C4-2B (cell line): ENCODE data around the gene HOXD3.

Experiments used
- H3K27ac ChIP-seq: fragments of 450-650 bp; 2 replicates; pipeline ENCODE4 v1.5.1; 2017
- CTCF ChIP-seq: fragments of 450-650 bp; conservative IDR thresholded peaks from 2 replicates; pipeline ENCODE4 v1.5.1; 2017; ENCODE audit warnings: mild to moderate bottlenecking
- ZFX ChIP-seq: fragments of 450-650 bp; IDR thresholded peaks from 2 replicates; pipeline ENCODE4 v1.6.1; 2017

Gene HOXD3

GRCh38 chr2:176149939-176150583 lies 7.0 kb upstream of the HOXD3 start:
- TF ChIP-seq ZFX (no peak), CTCF (no peak)
- no peak overlapping the region for H3K27ac ChIP-seq

- TF ChIP-seq ZFX, result no peak
- no peak for TF ChIP-seq CTCF
- no peak overlapping the region for H3K27ac ChIP-seq
Measured at GRCh38 chr2:176150584-176151441, 6.3 kb upstream of the HOXD3 start.

GRCh38 chr2:176151442-176152287 lies 5.4 kb upstream of the HOXD3 start, which contains the start of gene HOXD4:
HOXD4 (plus strand) TSS chr2:176151550; CDS start chr2:176151634, 84 bp downstream.
- H3K27ac ChIP-seq, result no peak within 1 kb of the TSS
- TF ChIP-seq ZFX, result no peak
- no peak for TF ChIP-seq CTCF

- no peak overlapping the region for H3K27ac ChIP-seq
- TF ChIP-seq ZFX (no peak), CTCF (no peak)
Measured at GRCh38 chr2:176152350-176153181, 4.5 kb upstream of the HOXD3 start.

GRCh38 chr2:176154576-176155252 lies 2.4 kb upstream of the HOXD3 start:
- no peak for TF ChIP-seq ZFX
- no peak for TF ChIP-seq CTCF
- no peak overlapping the region for H3K27ac ChIP-seq

GRCh38 chr2:176155356-176156044 lies 1.6 kb upstream of the HOXD3 start:
- H3K27ac ChIP-seq, result no peak overlapping the region
- no peak for TF ChIP-seq CTCF
- TF ChIP-seq ZFX, result no peak
